Choroid plexus epithelial cell (primary cell): ENCODE data around the gene LAMC1.
A peak's percentile ranks its signal among the peaks of the same experiment; 100 is the strongest.

ENCODE experiments used
- DNase-seq: peaks from one replicate; pipeline ENCODE4 v3.0.0-alpha.2; 2010; ENCODE audit warnings: low read depth
- H3K4me3 ChIP-seq: 2 replicates; pipeline ENCODE4 v1.5.1; 2011; ENCODE audit warnings: low read depth, mild to moderate bottlenecking, control low read depth, low read length, moderate library complexity
- CTCF ChIP-seq: conservative IDR thresholded peaks from 2 replicates; pipeline ENCODE4 v1.5.1; 2011; ENCODE audit warnings: low read depth, mild to moderate bottlenecking, control low read depth, inconsistent platforms, low read length, moderate library complexity

LAMC1 gene

DNA sequence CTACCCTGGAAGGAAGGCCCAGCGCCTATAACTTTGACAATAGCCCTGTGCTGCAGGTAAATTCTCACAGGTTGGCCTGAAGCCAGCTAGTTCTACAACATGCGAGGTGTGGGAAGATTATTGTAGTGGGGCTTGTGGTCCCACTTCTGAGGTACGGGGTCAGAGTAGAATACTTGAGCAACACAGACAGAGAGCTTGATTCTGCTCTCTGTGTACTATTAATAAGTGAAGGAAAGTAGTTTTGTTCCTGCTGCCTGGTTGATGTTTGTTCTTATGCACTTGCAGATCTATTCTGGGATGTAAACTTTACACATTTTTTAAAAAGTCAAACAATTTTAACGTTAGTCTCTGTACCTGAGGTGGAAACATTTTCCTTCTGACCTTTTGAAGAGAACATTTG is 80.4 kb downstream of the LAMC1 start:
- DNase-seq = no peak
- no peak overlapping the region for H3K4me3 ChIP-seq
- TF ChIP-seq CTCF = no peak

DNA sequence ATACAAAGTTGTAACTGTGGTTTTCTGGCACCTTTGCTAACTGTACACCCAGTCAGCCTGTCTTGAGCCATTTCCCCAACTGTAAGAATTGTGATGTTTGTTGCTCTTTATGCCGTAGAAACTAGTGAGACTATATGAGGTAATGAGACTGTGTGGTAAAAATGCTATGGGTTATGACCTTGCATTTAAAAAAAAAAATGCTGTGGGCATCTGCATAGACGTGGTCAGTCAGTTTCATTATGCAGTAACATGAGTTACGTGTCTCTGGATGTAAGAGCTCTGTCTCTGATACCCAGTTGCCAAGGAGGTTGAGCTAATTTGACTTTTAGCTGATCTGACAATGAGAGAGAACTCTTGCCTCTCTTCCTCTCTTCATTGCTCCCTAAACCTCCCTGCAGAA is 82.2 kb downstream of the LAMC1 start:
- H3K4me3 ChIP-seq = no peak overlapping the region
- peak; percentile 81 for DNase-seq
- TF ChIP-seq CTCF = no peak

DNA sequence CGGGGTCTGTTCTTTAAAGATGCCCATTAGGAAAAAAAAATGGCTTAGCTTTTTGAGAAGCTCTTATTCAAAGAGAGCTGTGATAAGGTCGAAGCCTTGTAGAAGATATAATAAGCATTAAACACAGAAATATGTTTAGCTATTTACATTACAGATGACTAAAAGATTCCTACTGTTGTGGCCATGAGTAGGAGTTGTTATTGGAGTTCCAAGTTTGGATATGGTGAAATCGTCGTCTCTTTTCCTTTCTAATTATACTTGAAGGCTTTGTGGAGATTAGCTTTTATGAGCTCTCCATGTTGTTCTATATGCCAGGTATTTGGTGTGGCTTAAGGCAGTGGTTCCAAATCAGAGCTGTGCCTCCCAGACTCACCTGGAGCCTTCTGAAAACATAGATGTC is 82.9 kb downstream of the LAMC1 start:
- TF ChIP-seq CTCF = no peak

GRCh38 chr1:183106746-183107145 is 83.5 kb downstream of the LAMC1 start:
- no peak overlapping the region for H3K4me3 ChIP-seq
- peak; percentile 18 for DNase-seq
- no peak for TF ChIP-seq CTCF

More for the DNA sequence above, 82.9 kb downstream of the LAMC1 start:
- peak; percentile 52 for DNase-seq
- no peak overlapping the region for H3K4me3 ChIP-seq

DNA sequence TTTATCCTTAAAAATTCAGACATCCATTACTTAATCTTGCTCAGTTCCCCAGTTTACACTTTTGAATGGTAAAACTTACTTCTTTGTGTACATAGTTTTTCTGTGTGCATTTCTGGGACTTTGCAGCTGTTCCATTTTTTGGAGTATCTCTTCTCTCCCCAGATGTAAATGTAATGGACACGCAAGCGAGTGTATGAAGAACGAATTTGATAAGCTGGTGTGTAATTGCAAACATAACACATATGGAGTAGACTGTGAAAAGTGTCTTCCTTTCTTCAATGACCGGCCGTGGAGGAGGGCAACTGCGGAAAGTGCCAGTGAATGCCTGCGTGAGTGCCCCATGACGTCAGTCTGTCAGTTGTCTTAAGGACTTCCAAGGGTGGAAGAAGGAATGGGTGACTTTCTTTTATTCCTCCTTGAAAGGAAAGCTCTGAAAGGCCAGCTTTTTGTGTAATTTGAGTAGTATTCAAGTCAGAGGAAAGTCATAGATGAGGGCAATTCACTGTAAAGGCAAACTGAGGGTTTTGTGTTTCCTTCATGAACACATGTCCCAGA is 87.2 kb downstream of the LAMC1 start:
- DNase-seq = no peak
- no peak for TF ChIP-seq CTCF
- H3K4me3 ChIP-seq = no peak overlapping the region

GRCh38 chr1:183114441-183114840 is 91.2 kb downstream of the LAMC1 start:
- TF ChIP-seq CTCF = no peak
- DNase-seq = no peak
- no peak overlapping the region for H3K4me3 ChIP-seq

- no peak overlapping the region for H3K4me3 ChIP-seq
- no peak for TF ChIP-seq CTCF
Measured at GRCh38 chr1:183116416-183116815, 93.2 kb downstream of the LAMC1 start.

More at GRCh38 chr1:183116416-183116815, 93.2 kb downstream of the LAMC1 start:
- DNase-seq = no peak
